ENCODE data around the gene ACTN4.

Gene ACTN4

DNA sequence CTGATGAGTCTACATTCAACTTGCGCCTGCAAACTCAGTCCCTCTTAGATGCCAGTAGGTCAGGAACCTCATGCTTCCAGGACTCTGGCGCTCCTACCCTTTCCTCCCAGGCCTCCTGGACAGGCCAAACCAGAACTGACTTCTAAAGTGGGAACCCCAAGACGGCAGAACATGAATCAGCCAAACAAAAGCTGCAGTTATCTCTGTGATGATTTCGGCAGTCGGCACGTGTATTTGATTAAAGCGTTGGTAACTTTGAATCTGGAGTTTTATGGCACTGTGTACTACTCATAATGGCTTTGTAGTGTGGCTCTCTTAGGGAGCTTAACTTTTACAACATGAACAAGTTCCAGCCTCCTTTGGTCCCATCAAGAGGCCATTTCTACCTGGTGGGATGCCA is 13.7 kb downstream of the ACTN4 start:
- Histone ChIP-seq H3K27me3 (replicated peaks; ENCODE audit: control insufficient read depth, insufficient read depth, low read length, poor library complexity, severe bottlenecking) (no peaks in the 10 kb centered on the region), H3K4me1 (ENCODE audit: control insufficient read depth, insufficient read depth, low read length, poor library complexity, severe bottlenecking) (peaks cover 54% of the 10 kb centered on the region), H3K27ac (ENCODE audit: insufficient read depth, low read length, poor library complexity, severe bottlenecking) (no peak overlapping the region), H3K9me3 (ENCODE audit: control insufficient read depth, low read length) (no peaks in the 10 kb centered on the region), H3K4me3 (ENCODE audit: insufficient read depth, low read depth, low read length, poor library complexity, severe bottlenecking) (no peak overlapping the region), H3K36me3 (ENCODE audit: control insufficient read depth, insufficient read depth, low read length) (no peaks in the 10 kb centered on the region)
- no peak for DNase-seq

DNA sequence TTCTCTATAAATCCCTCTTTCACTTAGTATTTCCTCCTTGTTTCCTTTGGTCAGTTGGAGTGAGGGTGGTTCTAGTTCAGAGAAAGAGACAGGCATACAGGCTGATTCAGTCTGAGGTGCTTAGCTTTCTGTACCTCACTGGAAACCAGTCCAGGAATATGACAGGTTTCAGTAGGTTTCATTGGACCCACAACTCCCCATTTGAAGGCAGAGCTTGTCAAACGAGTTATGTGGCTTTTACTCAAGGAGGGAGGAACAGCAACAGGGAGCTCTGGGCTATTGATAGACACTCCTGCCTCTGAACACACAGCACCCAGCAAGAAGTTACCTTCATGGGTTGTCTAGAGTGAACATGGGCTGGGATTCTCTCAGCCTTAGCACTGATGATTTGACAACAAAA is 14.5 kb downstream of the ACTN4 start:
- no peak overlapping the region for H3K4me3 ChIP-seq (ENCODE audit: insufficient read depth, low read depth, low read length, poor library complexity, severe bottlenecking)
- peaks cover 55% of the 10 kb centered on the region for H3K4me1 ChIP-seq (ENCODE audit: control insufficient read depth, insufficient read depth, low read length, poor library complexity, severe bottlenecking)
- DNase-seq = no peak
- H3K9me3 ChIP-seq (ENCODE audit: control insufficient read depth, low read length) = no peaks in the 10 kb centered on the region
- no peak overlapping the region for H3K27ac ChIP-seq (ENCODE audit: insufficient read depth, low read length, poor library complexity, severe bottlenecking)
- no peaks in the 10 kb centered on the region for H3K27me3 ChIP-seq (replicated peaks; ENCODE audit: control insufficient read depth, insufficient read depth, low read length, poor library complexity, severe bottlenecking)
- H3K36me3 ChIP-seq (ENCODE audit: control insufficient read depth, insufficient read depth, low read length) = no peaks in the 10 kb centered on the region

DNA sequence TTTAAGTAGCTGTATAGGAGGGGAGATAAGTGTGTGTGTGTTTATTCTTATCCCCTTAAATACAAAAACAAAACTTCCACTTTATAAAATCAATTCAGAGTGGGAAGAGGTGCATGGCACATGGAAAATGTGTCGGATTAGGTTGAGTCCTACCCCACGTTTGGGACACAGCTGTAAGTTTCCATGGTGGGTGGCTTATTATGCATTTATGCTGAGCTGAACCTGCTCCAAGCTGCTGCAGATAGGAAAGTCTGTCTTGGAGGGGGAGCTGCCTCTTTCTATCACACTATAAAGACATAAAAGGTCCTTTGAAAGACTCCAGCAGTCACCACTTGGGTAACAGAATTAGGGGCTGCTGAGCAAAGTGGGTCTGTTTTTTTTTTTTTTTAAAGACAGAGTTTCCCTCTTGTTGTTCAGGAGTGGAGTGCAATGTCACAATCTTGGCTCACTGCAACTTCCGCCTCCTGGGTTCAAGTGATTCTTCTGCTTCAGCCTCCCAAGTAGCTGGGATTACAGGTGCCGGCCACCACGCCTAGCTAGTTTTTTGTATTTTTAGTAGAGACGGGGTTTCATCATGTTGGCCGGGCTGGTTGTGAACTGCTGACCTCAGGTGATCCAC is 15.2 kb downstream of the ACTN4 start:
- H3K27ac ChIP-seq (ENCODE audit: insufficient read depth, low read length, poor library complexity, severe bottlenecking) = no peak overlapping the region
- H3K9me3 ChIP-seq (ENCODE audit: control insufficient read depth, low read length) = no peaks in the 10 kb centered on the region
- no peaks in the 10 kb centered on the region for H3K36me3 ChIP-seq (ENCODE audit: control insufficient read depth, insufficient read depth, low read length)
- no peaks in the 10 kb centered on the region for H3K27me3 ChIP-seq (replicated peaks; ENCODE audit: control insufficient read depth, insufficient read depth, low read length, poor library complexity, severe bottlenecking)
- H3K4me3 ChIP-seq (ENCODE audit: insufficient read depth, low read depth, low read length, poor library complexity, severe bottlenecking) = no peak overlapping the region
- DNase-seq = no peak
- peaks cover 55% of the 10 kb centered on the region for H3K4me1 ChIP-seq (ENCODE audit: control insufficient read depth, insufficient read depth, low read length, poor library complexity, severe bottlenecking)

DNA sequence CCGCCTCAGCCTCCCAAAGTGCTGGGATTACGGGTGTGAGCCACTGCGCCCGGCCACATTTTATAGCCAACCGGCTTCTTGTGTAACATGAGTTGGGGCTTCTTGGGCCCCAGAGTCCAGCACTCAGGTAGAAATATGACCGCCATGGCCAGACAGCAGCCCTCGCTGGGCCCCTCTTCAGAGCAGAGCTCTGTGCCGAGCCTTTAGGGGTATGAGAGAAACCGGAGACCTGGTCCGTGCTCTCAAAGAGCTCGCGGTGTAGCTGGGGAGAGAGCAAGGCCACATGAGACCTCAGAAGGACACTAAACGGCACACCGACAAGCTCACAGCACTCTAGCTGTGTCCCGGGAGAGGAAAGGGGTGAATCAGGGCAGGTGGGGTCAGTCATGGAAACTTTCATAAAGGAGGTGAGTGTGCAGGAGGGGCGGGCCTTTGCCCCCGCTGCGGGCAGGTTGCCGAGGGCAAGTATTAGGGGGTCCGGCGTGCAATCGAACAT is 15.8 kb downstream of the ACTN4 start:
- no peaks in the 10 kb centered on the region for H3K27me3 ChIP-seq (replicated peaks; ENCODE audit: control insufficient read depth, insufficient read depth, low read length, poor library complexity, severe bottlenecking)
- no peaks in the 10 kb centered on the region for H3K9me3 ChIP-seq (ENCODE audit: control insufficient read depth, low read length)
- H3K4me3 ChIP-seq (ENCODE audit: insufficient read depth, low read depth, low read length, poor library complexity, severe bottlenecking) = no peak overlapping the region
- no peaks in the 10 kb centered on the region for H3K36me3 ChIP-seq (ENCODE audit: control insufficient read depth, insufficient read depth, low read length)
- DNase-seq = no peak
- H3K4me1 ChIP-seq (ENCODE audit: control insufficient read depth, insufficient read depth, low read length, poor library complexity, severe bottlenecking) = peaks cover 54% of the 10 kb centered on the region
- H3K27ac ChIP-seq (ENCODE audit: insufficient read depth, low read length, poor library complexity, severe bottlenecking) = no peak overlapping the region

DNA sequence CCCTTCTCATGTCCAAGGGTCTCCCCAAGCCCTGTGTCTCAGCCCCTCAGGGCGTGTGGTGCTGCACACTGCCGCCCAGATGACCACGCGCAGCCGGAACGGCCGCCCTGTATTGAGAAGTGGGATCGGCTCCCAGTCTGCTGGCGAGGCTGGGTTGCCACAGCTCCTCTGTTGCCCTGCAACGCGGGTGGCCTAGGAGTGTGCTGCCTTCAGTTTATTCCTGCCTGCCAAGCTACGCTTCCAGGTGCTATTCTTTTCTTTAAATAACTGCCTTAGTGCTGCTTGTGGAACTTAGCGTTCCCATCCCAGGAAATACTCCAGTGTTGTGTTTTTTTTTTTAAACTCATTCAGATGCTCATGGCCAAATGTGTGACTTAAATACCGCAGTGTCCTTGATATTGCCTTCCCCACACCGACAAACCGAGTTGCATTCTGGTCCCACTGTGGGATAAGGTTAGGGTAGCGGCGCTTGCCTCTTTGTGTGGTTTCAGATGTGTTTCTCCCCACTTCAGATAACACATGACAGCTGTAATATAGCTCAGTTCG is 16.6 kb downstream of the ACTN4 start:
- H3K4me3 ChIP-seq (ENCODE audit: insufficient read depth, low read depth, low read length, poor library complexity, severe bottlenecking) = no peak overlapping the region
- H3K9me3 ChIP-seq (ENCODE audit: control insufficient read depth, low read length) = no peaks in the 10 kb centered on the region
- peaks cover 49% of the 10 kb centered on the region for H3K4me1 ChIP-seq (ENCODE audit: control insufficient read depth, insufficient read depth, low read length, poor library complexity, severe bottlenecking)
- DNase-seq = no peak
- no peak overlapping the region for H3K27ac ChIP-seq (ENCODE audit: insufficient read depth, low read length, poor library complexity, severe bottlenecking)
- no peaks in the 10 kb centered on the region for H3K27me3 ChIP-seq (replicated peaks; ENCODE audit: control insufficient read depth, insufficient read depth, low read length, poor library complexity, severe bottlenecking)
- H3K36me3 ChIP-seq (ENCODE audit: control insufficient read depth, insufficient read depth, low read length) = no peaks in the 10 kb centered on the region

DNA sequence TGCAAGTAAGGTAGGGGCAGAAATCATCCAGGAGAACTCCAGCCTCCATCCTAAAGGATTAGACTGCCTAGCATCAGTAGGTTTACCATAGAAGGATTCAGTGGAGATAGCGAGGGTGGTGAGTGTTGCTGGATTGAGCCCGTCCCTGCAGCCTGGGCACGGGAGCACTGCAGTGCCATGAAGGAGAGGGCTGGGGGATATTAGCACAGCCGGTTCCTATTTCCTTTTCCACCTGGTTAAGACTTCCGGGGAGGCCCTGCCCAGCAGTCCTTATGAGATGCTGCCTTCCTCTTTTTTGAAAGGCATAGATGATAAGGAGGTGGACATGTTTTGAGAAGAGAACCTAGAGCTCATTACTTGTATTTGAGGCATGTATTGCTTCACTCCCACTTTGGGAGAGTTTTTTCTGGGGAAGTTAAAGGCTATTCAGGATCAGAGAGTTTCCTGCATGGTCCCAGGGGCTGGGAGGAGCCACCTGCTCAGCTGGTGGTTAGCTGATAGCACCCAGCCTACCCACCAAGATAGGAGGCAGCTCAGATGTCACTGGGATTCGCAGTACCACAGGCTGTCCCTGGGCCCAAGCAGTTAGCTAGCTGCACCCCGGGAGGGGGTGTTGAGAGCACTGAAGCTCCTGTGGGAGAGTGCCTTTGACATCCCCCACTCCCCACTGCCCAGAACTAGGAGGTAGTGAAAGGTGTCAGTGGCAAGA is 17.2 kb downstream of the ACTN4 start:
- no peaks in the 10 kb centered on the region for H3K36me3 ChIP-seq (ENCODE audit: control insufficient read depth, insufficient read depth, low read length)
- H3K27ac ChIP-seq (ENCODE audit: insufficient read depth, low read length, poor library complexity, severe bottlenecking) = no peak overlapping the region
- H3K4me3 ChIP-seq (ENCODE audit: insufficient read depth, low read depth, low read length, poor library complexity, severe bottlenecking) = no peak overlapping the region
- H3K27me3 ChIP-seq (replicated peaks; ENCODE audit: control insufficient read depth, insufficient read depth, low read length, poor library complexity, severe bottlenecking) = no peaks in the 10 kb centered on the region
- DNase-seq = no peak
- H3K4me1 ChIP-seq (ENCODE audit: control insufficient read depth, insufficient read depth, low read length, poor library complexity, severe bottlenecking) = peaks cover 50% of the 10 kb centered on the region
- no peaks in the 10 kb centered on the region for H3K9me3 ChIP-seq (ENCODE audit: control insufficient read depth, low read length)

DNA sequence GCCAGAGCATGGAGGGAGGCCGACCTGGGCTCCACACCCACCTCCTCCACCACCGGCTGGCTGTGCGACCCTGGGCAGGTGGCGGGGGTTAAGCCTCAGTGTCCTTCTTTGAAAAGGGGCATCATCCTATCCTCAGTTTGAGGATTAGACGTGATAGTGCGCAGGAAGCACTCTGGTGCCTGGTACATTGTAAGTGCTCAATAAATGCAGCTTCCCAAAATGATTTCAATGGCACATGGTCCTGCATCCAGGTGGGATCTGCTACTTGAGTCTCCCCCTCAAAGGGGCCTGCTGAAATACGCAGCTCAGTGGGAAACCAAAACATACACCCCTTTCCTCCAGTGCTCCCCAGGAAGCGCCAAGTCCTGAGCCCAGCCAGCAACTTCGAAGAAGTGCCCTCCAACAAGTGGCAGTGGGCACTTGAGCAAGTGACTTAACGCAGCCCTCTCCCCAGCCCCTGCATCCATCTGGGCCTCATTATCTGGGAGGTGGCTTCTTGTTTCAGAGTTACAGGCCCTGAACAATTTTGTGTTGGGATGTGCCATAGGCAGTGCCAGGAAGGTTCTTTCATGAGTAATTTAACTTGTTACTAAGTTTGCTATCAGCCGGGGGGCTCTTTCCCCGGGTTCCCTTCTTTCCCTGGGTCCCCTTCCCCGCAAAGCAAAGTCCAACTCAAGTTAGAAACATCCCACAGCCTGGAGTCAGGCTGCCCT is 17.9 kb downstream of the ACTN4 start:
- Histone ChIP-seq H3K9me3 (ENCODE audit: control insufficient read depth, low read length) (no peaks in the 10 kb centered on the region), H3K4me1 (ENCODE audit: control insufficient read depth, insufficient read depth, low read length, poor library complexity, severe bottlenecking) (peaks cover 57% of the 10 kb centered on the region), H3K36me3 (ENCODE audit: control insufficient read depth, insufficient read depth, low read length) (no peaks in the 10 kb centered on the region), H3K4me3 (ENCODE audit: insufficient read depth, low read depth, low read length, poor library complexity, severe bottlenecking) (no peak overlapping the region), H3K27me3 (replicated peaks; ENCODE audit: control insufficient read depth, insufficient read depth, low read length, poor library complexity, severe bottlenecking) (no peaks in the 10 kb centered on the region), H3K27ac (ENCODE audit: insufficient read depth, low read length, poor library complexity, severe bottlenecking) (no peak overlapping the region)
- DNase-seq = no peak

DNA sequence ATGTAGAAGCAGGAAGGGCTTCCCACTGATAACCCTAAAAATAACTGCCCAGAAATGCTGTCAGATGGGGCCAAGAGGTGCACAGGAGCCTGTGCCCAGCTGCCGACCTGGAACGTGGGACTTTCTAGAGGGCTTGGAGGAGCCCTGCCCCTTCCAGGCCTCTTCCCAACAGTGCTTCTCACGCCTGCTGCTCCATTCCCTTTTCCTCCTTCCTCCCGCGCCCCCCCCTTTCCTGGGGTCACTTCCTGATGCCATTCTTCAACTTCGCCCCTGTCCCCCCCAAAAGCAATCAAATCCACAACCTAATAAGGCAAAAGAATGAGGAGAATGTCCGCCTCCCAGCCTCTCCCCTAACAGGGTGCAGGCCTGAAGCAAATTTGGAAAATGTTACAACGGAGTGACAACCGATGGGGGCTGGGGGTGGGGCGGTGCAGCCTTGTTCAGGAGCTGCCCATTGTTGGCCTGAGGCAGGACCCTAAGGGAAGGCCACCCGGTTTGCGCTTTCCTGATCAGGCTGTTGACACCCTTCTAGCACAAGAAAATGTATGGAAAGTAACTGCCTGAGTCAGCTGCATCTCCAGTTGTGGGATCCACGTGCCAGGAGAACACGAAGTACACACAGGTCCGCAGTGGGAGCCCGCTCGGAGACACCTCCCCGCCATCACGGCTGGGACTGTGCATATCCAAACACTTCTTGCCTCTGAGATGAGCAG is 18.7 kb downstream of the ACTN4 start:
- Histone ChIP-seq H3K36me3 (ENCODE audit: control insufficient read depth, insufficient read depth, low read length) (no peaks in the 10 kb centered on the region), H3K4me3 (ENCODE audit: insufficient read depth, low read depth, low read length, poor library complexity, severe bottlenecking) (no peak overlapping the region), H3K9me3 (ENCODE audit: control insufficient read depth, low read length) (no peaks in the 10 kb centered on the region), H3K27ac (ENCODE audit: insufficient read depth, low read length, poor library complexity, severe bottlenecking) (no peak overlapping the region), H3K27me3 (replicated peaks; ENCODE audit: control insufficient read depth, insufficient read depth, low read length, poor library complexity, severe bottlenecking) (no peaks in the 10 kb centered on the region), H3K4me1 (ENCODE audit: control insufficient read depth, insufficient read depth, low read length, poor library complexity, severe bottlenecking) (peaks cover 64% of the 10 kb centered on the region)
- no peak for DNase-seq

DNA sequence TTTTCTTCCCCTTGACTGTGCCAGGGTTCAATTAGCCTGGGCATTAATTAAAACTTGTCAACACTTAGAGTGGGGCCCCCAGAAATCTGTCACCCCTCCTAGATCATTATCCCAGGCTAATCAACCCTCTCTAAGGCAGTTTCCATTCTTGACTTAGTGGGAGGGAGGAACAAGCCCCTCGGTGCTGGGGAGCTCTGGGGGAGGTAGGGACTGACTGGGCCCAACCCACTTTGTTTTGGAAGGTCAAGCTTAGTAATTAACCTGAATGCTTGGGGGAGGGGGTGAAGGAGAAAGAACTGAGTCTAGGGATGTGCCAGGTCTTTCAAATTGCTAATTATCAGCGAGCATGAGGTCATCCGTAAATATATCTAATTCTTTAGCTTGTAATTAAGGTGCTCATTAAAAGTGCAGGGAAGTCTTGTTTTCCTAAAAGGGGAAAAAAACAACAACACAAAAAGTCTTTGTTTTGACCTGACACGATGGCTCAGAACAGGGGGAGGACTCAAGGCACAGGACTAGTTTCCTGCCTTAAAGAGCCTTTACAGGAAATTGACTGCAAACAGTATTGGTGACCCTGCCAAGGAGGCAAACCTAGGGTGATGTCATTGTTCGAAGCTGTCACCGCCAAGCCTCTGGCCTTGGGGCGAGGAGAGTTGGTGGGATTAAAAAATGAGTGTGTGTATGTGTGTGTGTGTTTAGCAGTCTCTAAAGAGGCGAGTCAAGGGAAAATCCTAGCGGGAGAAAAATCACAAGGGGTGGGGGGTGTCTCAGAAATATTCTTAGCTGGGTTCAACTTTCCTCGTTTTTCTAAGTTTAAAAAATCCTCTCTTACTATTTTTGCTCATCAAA is 19.4 kb downstream of the ACTN4 start:
- Histone ChIP-seq H3K27me3 (replicated peaks; ENCODE audit: control insufficient read depth, insufficient read depth, low read length, poor library complexity, severe bottlenecking) (no peaks in the 10 kb centered on the region), H3K27ac (ENCODE audit: insufficient read depth, low read length, poor library complexity, severe bottlenecking) (peak overlapping the region; percentile 36), H3K9me3 (ENCODE audit: control insufficient read depth, low read length) (no peaks in the 10 kb centered on the region), H3K36me3 (ENCODE audit: control insufficient read depth, insufficient read depth, low read length) (no peaks in the 10 kb centered on the region), H3K4me3 (ENCODE audit: insufficient read depth, low read depth, low read length, poor library complexity, severe bottlenecking) (no peak overlapping the region), H3K4me1 (ENCODE audit: control insufficient read depth, insufficient read depth, low read length, poor library complexity, severe bottlenecking) (peaks cover 66% of the 10 kb centered on the region)
- peak in 1 of 3 donors; percentile 35 for DNase-seq
